NCI-H82 (cell line): ENCODE results near the gene JAKMIP1.
A peak's percentile ranks its signal among the peaks of the same experiment; 100 is the strongest.
"Not testable (repeated sequence)": the region's sequence is repeated elsewhere in the genome, so short reads cannot be mapped to it uniquely, and the experiment has no call there.

Experiments
- DNase-seq: peaks from one replicate; lab custom pipeline; 2025; lab: John Stamatoyannopoulos, UW

JAKMIP1 gene

GRCh38 chr4:6143603-6144181, 56.7 kb downstream of the JAKMIP1 start:
- no peak for DNase-seq

- DNase-seq, result no peak
Observed at GRCh38 chr4:6142935-6143602, 57.3 kb downstream of the JAKMIP1 start.

- no peak for DNase-seq
Observed at GRCh38 chr4:6142511-6142910, 57.8 kb downstream of the JAKMIP1 start.

GRCh38 chr4:6141554-6141953, 58.8 kb downstream of the JAKMIP1 start:
- DNase-seq, result no peak

- DNase-seq, result not testable (repeated sequence)
Observed at GRCh38 chr4:6141021-6141420, 59.3 kb downstream of the JAKMIP1 start.

GRCh38 chr4:6137747-6138135, 62.6 kb downstream of the JAKMIP1 start:
- DNase-seq, result no peak

GRCh38 chr4:6137027-6137746, 63.2 kb downstream of the JAKMIP1 start:
- no peak for DNase-seq

- peak; percentile 24 for DNase-seq
Observed at GRCh38 chr4:6134612-6135220, 65.6 kb downstream of the JAKMIP1 start.

- no peak for DNase-seq
Observed at GRCh38 chr4:6132716-6133115, 67.6 kb downstream of the JAKMIP1 start.

- no peak for DNase-seq
Observed at GRCh38 chr4:6128221-6128850, 72.0 kb downstream of the JAKMIP1 start.

- no peak for DNase-seq
Observed at GRCh38 chr4:6126971-6127745, 73.2 kb downstream of the JAKMIP1 start.

GRCh38 chr4:6125103-6125651, 75.2 kb downstream of the JAKMIP1 start:
- DNase-seq, result no peak

GRCh38 chr4:6124386-6125102, 75.8 kb downstream of the JAKMIP1 start:
- DNase-seq, result no peak

GRCh38 chr4:6123976-6124375, 76.4 kb downstream of the JAKMIP1 start:
- no peak for DNase-seq

- DNase-seq, result no peak
Observed at GRCh38 chr4:6123541-6123940, 76.8 kb downstream of the JAKMIP1 start.

GRCh38 chr4:6123116-6123515, 77.2 kb downstream of the JAKMIP1 start:
- no peak for DNase-seq

GRCh38 chr4:6122496-6122895, 77.9 kb downstream of the JAKMIP1 start:
- no peak for DNase-seq

- no peak for DNase-seq
Observed at GRCh38 chr4:6121941-6122340, 78.4 kb downstream of the JAKMIP1 start.

GRCh38 chr4:6121276-6121850, 79.0 kb downstream of the JAKMIP1 start:
- no peak for DNase-seq

- no peak for DNase-seq
Observed at GRCh38 chr4:6120361-6120760, 80.0 kb downstream of the JAKMIP1 start.
